AG09319 (cell line): ENCODE data around the gene ZNF544.
A peak's percentile ranks its signal among the peaks of the same experiment; 100 is the strongest.

Experiments
- DNase-seq: peaks from one replicate; pipeline ENCODE4 v3.0.0-alpha.2; 2010; ENCODE audit warnings: low read depth; ENCODE audit errors: extremely low read depth
- TF ChIP-seq, protein P1 (sequence below): IDR thresholded peaks from 2 replicates; pipeline ENCODE4 v1.5.1; 2011; ENCODE audit warnings: low read depth, mild to moderate bottlenecking, inconsistent platforms, low read length, moderate library complexity

The ZNF544 gene

DNA sequence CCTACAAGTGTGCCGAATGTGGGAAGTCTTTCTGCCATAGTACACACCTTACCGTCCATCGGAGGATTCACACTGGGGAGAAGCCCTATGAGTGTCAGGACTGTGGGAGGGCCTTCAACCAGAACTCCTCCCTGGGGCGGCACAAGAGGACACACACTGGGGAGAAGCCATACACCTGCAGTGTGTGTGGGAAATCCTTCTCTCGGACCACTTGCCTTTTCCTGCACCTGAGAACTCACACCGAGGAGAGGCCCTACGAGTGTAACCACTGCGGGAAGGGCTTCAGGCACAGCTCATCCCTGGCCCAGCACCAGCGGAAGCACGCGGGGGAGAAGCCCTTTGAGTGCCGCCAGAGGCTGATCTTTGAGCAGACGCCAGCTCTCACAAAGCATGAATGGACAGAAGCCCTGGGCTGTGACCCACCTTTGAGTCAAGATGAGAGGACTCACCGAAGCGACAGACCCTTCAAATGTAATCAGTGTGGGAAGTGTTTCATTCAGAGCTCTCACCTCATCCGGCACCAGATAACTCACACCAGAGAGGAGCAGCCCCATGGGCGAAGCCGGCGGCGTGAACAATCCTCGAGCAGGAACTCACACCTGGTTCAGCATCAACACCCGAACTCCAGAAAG lies 66.1 kb downstream of the ZNF544 start:
- TF ChIP-seq, protein P1, sequence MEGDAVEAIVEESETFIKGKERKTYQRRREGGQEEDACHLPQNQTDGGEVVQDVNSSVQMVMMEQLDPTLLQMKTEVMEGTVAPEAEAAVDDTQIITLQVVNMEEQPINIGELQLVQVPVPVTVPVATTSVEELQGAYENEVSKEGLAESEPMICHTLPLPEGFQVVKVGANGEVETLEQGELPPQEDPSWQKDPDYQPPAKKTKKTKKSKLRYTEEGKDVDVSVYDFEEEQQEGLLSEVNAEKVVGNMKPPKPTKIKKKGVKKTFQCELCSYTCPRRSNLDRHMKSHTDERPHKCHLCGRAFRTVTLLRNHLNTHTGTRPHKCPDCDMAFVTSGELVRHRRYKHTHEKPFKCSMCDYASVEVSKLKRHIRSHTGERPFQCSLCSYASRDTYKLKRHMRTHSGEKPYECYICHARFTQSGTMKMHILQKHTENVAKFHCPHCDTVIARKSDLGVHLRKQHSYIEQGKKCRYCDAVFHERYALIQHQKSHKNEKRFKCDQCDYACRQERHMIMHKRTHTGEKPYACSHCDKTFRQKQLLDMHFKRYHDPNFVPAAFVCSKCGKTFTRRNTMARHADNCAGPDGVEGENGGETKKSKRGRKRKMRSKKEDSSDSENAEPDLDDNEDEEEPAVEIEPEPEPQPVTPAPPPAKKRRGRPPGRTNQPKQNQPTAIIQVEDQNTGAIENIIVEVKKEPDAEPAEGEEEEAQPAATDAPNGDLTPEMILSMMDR: no peak
- DNase-seq: no peak

DNA sequence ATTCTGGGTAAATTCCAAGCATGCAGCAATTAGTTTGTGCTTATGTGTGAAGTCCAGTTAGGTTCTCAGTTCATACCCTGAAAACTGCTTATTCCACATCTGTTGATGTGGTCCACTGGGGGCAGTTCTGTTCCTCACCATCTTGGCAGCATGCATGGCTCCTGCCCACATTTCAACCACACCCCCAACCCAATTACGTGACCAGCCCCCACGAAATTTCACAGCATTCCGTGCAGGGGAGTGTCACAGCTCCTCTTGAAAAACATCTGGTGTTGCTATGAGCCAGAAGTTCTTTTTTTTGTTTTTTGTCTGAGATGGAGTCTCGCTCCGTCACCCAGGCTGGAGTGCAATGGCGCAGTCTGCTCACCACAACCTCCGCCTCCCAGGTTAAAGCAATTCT lies 67.4 kb downstream of the ZNF544 start:
- TF ChIP-seq, protein P1: no peak
- no peak for DNase-seq

DNA sequence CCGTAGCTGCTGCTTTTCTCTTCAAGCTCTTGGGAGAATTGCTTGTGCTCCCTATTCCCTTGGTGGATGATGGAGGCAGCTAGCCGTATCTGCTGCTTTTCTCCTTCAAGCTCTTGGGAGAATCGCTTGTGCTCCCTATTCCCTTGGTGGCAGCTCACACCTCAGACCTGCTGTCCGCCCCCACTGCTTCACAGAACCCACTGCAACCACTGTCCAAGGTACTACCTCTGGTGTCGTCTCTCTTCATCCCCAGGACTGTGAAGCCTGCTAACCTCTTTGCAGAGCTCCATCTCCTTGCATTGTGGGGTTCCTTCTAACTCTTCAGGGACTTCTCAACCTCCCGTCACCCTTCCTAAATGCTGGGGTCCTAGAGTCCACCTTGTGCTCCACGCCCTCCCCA lies 71.9 kb downstream of the ZNF544 start:
- TF ChIP-seq, protein P1: no peak
- DNase-seq: no peak

DNA sequence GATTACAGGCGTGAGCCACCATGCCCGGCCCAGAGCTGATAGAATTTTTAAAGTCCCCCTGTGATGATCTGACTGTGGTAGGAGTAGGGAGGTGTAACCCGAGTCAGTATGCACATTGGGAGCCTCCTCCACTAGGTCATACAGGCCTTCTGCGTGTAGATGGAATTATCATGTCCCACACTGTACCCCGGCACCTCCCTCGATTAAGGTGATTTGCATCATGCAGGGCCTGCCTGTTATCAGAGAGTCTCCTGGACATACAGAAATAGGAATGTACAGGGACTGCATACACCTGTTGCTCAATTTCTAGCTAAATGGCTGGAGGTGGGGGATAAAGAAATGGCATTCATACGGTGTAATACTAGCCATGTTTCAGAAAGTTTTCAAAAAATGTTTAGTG lies 75.5 kb downstream of the ZNF544 start:
- TF ChIP-seq, protein P1: no peak
- DNase-seq: no peak

DNA sequence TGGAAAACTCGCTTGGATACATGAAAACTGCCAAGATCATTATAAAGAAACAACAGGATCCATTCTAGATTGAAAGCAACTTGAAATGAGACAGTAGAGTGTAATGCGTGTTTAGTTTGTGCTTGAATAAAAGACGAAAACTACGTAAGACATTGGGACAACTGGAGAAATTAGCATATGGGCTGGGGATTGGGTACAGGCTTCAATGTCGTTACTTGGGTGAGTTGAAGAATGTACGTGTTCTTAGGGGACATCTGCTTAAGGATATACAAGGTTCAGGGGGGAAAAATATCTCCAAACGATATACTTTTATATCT lies 76.0 kb downstream of the ZNF544 start:
- DNase-seq: no peak
- TF ChIP-seq, protein P1: no peak

DNA sequence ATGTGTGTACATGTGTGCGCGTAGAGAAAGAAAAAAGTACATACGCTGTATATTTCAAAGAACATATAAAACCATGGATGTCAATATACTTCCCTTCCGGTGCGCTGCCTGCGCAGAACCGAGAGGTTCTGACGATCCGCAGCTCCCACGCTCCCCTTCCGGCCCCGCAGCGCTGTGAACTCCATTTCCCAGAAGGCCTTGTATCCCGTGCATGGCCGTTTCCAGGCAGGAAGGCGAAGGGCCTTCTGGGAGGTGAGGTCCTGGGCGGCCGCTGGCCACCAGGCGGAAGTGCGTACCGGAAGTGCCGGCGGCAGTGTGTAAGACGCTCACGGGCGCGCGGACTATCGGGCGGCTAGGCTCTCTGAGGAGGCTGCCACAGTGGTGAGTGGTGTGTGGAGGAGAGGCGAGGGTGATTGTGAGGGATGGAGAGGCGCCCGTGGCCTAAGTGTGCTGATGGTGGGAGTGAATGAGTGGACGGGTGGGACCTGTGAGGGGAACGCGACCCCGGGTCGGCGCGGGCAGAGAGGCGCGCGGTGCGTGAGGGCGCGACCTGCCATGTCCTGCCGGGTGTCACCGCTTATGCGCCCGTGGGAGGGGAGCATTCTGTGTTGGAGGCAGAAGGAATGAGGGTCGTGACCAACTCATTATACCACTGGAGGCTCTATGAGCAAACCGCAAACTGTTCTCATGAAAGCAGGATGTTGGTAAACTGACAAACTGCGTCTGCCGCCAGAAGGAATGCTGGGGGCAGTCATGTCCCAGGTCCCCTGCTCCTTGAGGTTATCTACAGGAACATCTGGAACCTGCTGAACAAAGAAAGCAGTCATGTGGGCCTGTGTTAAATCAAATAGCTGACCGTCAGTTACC lies 76.6 kb downstream of the ZNF544 start, which contains the start of gene ERVK3-1:
TSS of gene ERVK3-1 (plus strand) at position 313 of the 867 bp plus-strand sequence. CDS start 6,792 bp downstream, outside the sequence.
- peak; percentile 90 for DNase-seq
- TF ChIP-seq, protein P1: no peak

DNA sequence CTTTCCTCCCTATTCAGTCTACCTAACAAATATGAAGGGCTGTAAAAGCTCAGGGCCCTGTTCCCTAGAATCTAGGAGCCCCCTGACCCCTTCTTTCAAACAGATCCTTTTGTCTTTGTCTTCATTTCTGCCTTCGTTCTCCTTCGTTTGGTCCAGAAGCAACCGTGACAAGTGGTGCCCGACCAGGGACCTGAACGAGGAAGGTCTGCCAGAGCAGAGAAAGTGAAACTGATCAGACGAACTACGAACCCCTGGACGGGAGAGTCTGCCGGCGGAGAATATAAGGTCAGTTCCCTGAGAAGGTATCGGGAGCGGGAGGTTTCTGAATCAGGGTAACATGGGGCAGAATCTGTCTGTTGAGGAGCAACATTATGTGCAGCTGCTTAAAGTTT lies 77.2 kb downstream of the ZNF544 start:
- TF ChIP-seq, protein P1: no peak
- DNase-seq: no peak
